Measurements from ENCODE around the gene NINJ2. TPM values are rescaled to one million over a fixed set of nuclear protein-coding genes. Genes with fewer than 3 reads are reported as not detected.
"Not testable (repeated sequence)": the region's sequence is repeated elsewhere in the genome, so short reads cannot be mapped to it uniquely, and the experiment has no call there.

NINJ2 gene
- polyA plus RNA-seq, 1 donor from 2014 or later = not detected

- Histone ChIP-seq H3K79me2 (replicated peaks; ENCODE audit: insufficient read depth, low read length) (no peaks in the 10 kb centered on the region), H2AFZ (ENCODE audit: low read depth, low read length) (no peak overlapping the region), H3K9me2 (ENCODE audit: insufficient read depth, low read length) (no peaks in the 10 kb centered on the region), H3K9ac (ENCODE audit: low read length) (no peak overlapping the region), H3K36me3 (ENCODE audit: insufficient read depth, low read length) (no peaks in the 10 kb centered on the region), H3F3A (ENCODE audit: insufficient read depth, low read length, poor library complexity, severe bottlenecking) (no peaks in the 10 kb centered on the region), H3K4me3 (ENCODE audit: low read length) (no peak overlapping the region), H3K27ac (ENCODE audit: low read length) (no peak overlapping the region), H3K9me3 (ENCODE audit: low read length) (no peaks in the 10 kb centered on the region), H3K4me2 (ENCODE audit: low read length) (no peak overlapping the region), H4K20me1 (ENCODE audit: insufficient read depth) (no peaks in the 10 kb centered on the region), H3K27me3 (ENCODE audit: insufficient read depth, low read depth, low read length) (no peaks in the 10 kb centered on the region)
- TF ChIP-seq EZH2 (IDR thresholded peaks at IDR 0.05; ENCODE audit: borderline replicate concordance, insufficient read depth, low read length, poor library complexity, severe bottlenecking) = no peak
- no peak for TF ChIP-seq REST (IDR thresholded peaks at IDR 0.05; ENCODE audit: borderline replicate concordance)
- TF ChIP-seq POLR2AphosphoS5 (IDR thresholded peaks at IDR 0.05) = no peak
- TF ChIP-seq CTCF (IDR thresholded peaks at IDR 0.05; ENCODE audit: poor library complexity, severe bottlenecking) = no peak
- TF ChIP-seq TAF1 (IDR thresholded peaks at IDR 0.05; ENCODE audit: low read depth) = no peak
- TF ChIP-seq SMC3 (conservative IDR thresholded peaks at IDR 0.05; ENCODE audit: poor library complexity) = no peak
- TF ChIP-seq RAD21 (conservative IDR thresholded peaks at IDR 0.05) = no peak
- no peak for TF ChIP-seq MXI1 (conservative IDR thresholded peaks at IDR 0.05; ENCODE audit: poor library complexity, severe bottlenecking)
- no peak for TF ChIP-seq EP300 (conservative IDR thresholded peaks at IDR 0.05; ENCODE audit: poor library complexity, severe bottlenecking)
Observed at GRCh38 chr12:700016-700415, 36.8 kb upstream of the NINJ2 start.

GRCh38 chr12:698222-698621 lies 35.0 kb upstream of the NINJ2 start:
- not testable (repeated sequence) for H3K79me2 ChIP-seq (replicated peaks; ENCODE audit: insufficient read depth, low read length); H3K36me3 ChIP-seq (ENCODE audit: insufficient read depth, low read length); H4K20me1 ChIP-seq (ENCODE audit: insufficient read depth); H2AFZ ChIP-seq (ENCODE audit: low read depth, low read length); H3K4me3 ChIP-seq (ENCODE audit: low read length); H3K9ac ChIP-seq (ENCODE audit: low read length); H3K27me3 ChIP-seq (ENCODE audit: insufficient read depth, low read depth, low read length); H3K27ac ChIP-seq (ENCODE audit: low read length); H3K9me2 ChIP-seq (ENCODE audit: insufficient read depth, low read length); H3F3A ChIP-seq (ENCODE audit: insufficient read depth, low read length, poor library complexity, severe bottlenecking); H3K9me3 ChIP-seq (ENCODE audit: low read length); H3K4me2 ChIP-seq (ENCODE audit: low read length)

GRCh38 chr12:697481-697880 lies 34.2 kb upstream of the NINJ2 start:
- H3K36me3 ChIP-seq (ENCODE audit: insufficient read depth, low read length) = no peaks in the 10 kb centered on the region
- no peak overlapping the region for H3K4me3 ChIP-seq (ENCODE audit: low read length)
- H3K27ac ChIP-seq (ENCODE audit: low read length) = no peak overlapping the region
- no peak overlapping the region for H2AFZ ChIP-seq (ENCODE audit: low read depth, low read length)
- H4K20me1 ChIP-seq (ENCODE audit: insufficient read depth) = no peaks in the 10 kb centered on the region
- no peaks in the 10 kb centered on the region for H3F3A ChIP-seq (ENCODE audit: insufficient read depth, low read length, poor library complexity, severe bottlenecking)
- H3K4me2 ChIP-seq (ENCODE audit: low read length) = no peak overlapping the region
- H3K27me3 ChIP-seq (ENCODE audit: insufficient read depth, low read depth, low read length) = no peaks in the 10 kb centered on the region
- TF ChIP-seq EP300 (conservative IDR thresholded peaks at IDR 0.05; ENCODE audit: poor library complexity, severe bottlenecking) = no peak
- TF ChIP-seq POLR2AphosphoS5 (IDR thresholded peaks at IDR 0.05) = no peak
- no peak for TF ChIP-seq MXI1 (conservative IDR thresholded peaks at IDR 0.05; ENCODE audit: poor library complexity, severe bottlenecking)
- TF ChIP-seq SMC3 (conservative IDR thresholded peaks at IDR 0.05; ENCODE audit: poor library complexity) = no peak
- TF ChIP-seq CTCF (IDR thresholded peaks at IDR 0.05; ENCODE audit: poor library complexity, severe bottlenecking) = no peak
- no peak for TF ChIP-seq TAF1 (IDR thresholded peaks at IDR 0.05; ENCODE audit: low read depth)
- TF ChIP-seq RAD21 (conservative IDR thresholded peaks at IDR 0.05) = no peak
- TF ChIP-seq REST (IDR thresholded peaks at IDR 0.05; ENCODE audit: borderline replicate concordance) = no peak
- no peak for TF ChIP-seq EZH2 (IDR thresholded peaks at IDR 0.05; ENCODE audit: borderline replicate concordance, insufficient read depth, low read length, poor library complexity, severe bottlenecking)
- H3K9ac ChIP-seq (ENCODE audit: low read length) = no peak overlapping the region
- no peaks in the 10 kb centered on the region for H3K79me2 ChIP-seq (replicated peaks; ENCODE audit: insufficient read depth, low read length)
- H3K9me3 ChIP-seq (ENCODE audit: low read length) = no peaks in the 10 kb centered on the region
- no peaks in the 10 kb centered on the region for H3K9me2 ChIP-seq (ENCODE audit: insufficient read depth, low read length)
